Globus pallidus (tissue), 1 donor: ENCODE data around the gene C22orf15.
A peak's percentile ranks its signal among the peaks of the same experiment; 100 is the strongest.

Experiments used
- DNase-seq: peaks from one replicate; pipeline ENCODE4 v3.0.0-alpha.2; 2015; ENCODE audit warnings: low spot score

The C22orf15 gene

GRCh38 chr22:23750714-23751440, 11.9 kb upstream of the C22orf15 start, which contains the start of gene ZNF70:
TSS of gene ZNF70 (minus strand) at chr22:23751112. CDS start at chr22:23745140, 5,972 bp downstream.
- peak; percentile 73 for DNase-seq

GRCh38 chr22:23751441-23751996, 11.3 kb upstream of the C22orf15 start:
- no peak for DNase-seq

- DNase-seq: no peak
These were observed 10.6 kb upstream of the C22orf15 start for GRCh38 chr22:23752090-23752691.

- DNase-seq: no peak
These were observed 10.0 kb upstream of the C22orf15 start for GRCh38 chr22:23752750-23753149.

GRCh38 chr22:23753385-23753784, 9.4 kb upstream of the C22orf15 start:
- no peak for DNase-seq

- no peak for DNase-seq
These were observed 8.4 kb upstream of the C22orf15 start, which contains the start of gene VPREB3 for GRCh38 chr22:23754220-23754919. TSS of gene VPREB3 (minus strand) at chr22:23754425. CDS start at chr22:23754363, 62 bp downstream.

GRCh38 chr22:23754980-23755636, 7.7 kb upstream of the C22orf15 start:
- DNase-seq: peak; percentile 86

GRCh38 chr22:23755711-23756110, 7.1 kb upstream of the C22orf15 start:
- DNase-seq: no peak

- no peak for DNase-seq
These were observed 5.9 kb upstream of the C22orf15 start for GRCh38 chr22:23756891-23757290.

GRCh38 chr22:23759566-23759965, 3.2 kb upstream of the C22orf15 start:
- no peak for DNase-seq

GRCh38 chr22:23760056-23760455, 2.7 kb upstream of the C22orf15 start:
- no peak for DNase-seq

- no peak for DNase-seq
These were observed 772 bp downstream of the C22orf15 start for GRCh38 chr22:23763579-23763945.

- DNase-seq: no peak
These were observed 1.2 kb downstream of the C22orf15 start for GRCh38 chr22:23763954-23764353.

- no peak for DNase-seq
These were observed 2.4 kb downstream of the C22orf15 start for GRCh38 chr22:23764899-23765881.

- DNase-seq: no peak
These were observed 4.5 kb downstream of the C22orf15 start for GRCh38 chr22:23767303-23767672.

GRCh38 chr22:23767673-23768548, 5.1 kb downstream of the C22orf15 start, which contains the start of gene CHCHD10:
TSS of gene CHCHD10 (minus strand) at chr22:23767972. CDS start at chr22:23767874, 98 bp downstream.
- DNase-seq: peak; percentile 85

GRCh38 chr22:23769321-23769965, 6.7 kb downstream of the C22orf15 start:
- DNase-seq: no peak

- no peak for DNase-seq
These were observed 9.5 kb downstream of the C22orf15 start for GRCh38 chr22:23772315-23772648.
